ENCODE measurements around the gene SHB.

DNA sequence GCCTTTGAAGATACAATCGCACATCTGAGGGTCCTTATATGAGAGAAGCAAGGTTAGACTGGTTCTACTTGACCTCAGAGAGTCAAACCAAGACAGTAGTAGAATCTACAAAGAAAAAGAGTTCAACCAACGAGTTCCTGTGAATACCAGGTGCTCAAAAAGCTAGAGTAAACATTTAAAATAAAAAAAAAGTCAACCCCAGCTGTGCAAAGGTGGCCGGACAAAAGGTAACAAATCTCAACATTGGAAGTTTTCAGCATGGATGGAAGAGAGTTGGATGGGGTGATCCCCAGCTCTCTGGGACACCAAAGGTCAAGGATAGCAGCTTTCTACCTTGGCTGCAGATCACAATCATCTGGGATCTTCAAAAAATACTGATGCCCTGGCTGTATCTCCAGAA, 14.4 kb downstream of the SHB start:
- TF ChIP-seq, protein P1, sequence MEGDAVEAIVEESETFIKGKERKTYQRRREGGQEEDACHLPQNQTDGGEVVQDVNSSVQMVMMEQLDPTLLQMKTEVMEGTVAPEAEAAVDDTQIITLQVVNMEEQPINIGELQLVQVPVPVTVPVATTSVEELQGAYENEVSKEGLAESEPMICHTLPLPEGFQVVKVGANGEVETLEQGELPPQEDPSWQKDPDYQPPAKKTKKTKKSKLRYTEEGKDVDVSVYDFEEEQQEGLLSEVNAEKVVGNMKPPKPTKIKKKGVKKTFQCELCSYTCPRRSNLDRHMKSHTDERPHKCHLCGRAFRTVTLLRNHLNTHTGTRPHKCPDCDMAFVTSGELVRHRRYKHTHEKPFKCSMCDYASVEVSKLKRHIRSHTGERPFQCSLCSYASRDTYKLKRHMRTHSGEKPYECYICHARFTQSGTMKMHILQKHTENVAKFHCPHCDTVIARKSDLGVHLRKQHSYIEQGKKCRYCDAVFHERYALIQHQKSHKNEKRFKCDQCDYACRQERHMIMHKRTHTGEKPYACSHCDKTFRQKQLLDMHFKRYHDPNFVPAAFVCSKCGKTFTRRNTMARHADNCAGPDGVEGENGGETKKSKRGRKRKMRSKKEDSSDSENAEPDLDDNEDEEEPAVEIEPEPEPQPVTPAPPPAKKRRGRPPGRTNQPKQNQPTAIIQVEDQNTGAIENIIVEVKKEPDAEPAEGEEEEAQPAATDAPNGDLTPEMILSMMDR (IDR thresholded peaks at IDR 0.05; ENCODE audit: low read length) = no peak
- TF ChIP-seq EZH2phosphoT487 (IDR thresholded peaks at IDR 0.05; ENCODE audit: low read length) (no peak), EZH2 (optimal IDR thresholded peaks at IDR 0.05; ENCODE audit: low read depth, low read length) (no peak)
